HepG2 (cell line): ENCODE measurements around the gene SYT8. TPM values are rescaled to one million over a fixed set of nuclear protein-coding genes. Genes with fewer than 3 reads are reported as not detected.

Experiments
- IKZF5 ChIP-seq: IDR thresholded peaks from 2 replicates; pipeline ENCODE4 v1.6.1; 2018; ENCODE audit warnings: missing genetic modification reagents, mild to moderate bottlenecking, missing compliant biosample characterization
- NR0B2 ChIP-seq: sonication (generic); formaldehyde crosslinking; IDR thresholded peaks from 2 replicates; pipeline ENCODE4 v1.4.0; 2020; ENCODE audit warnings: mild to moderate bottlenecking, missing genetic modification reagents
- PBX3 ChIP-seq: sonication (generic); formaldehyde crosslinking; IDR thresholded peaks from 2 replicates; pipeline ENCODE4 v1.8.1; 2023; ENCODE audit warnings: missing genetic modification reagents, inconsistent platforms, borderline replicate concordance
- SNAPC4 ChIP-seq: sonication (generic); formaldehyde crosslinking; IDR thresholded peaks from 2 replicates; pipeline ENCODE4 v1.4.0; 2020; ENCODE audit warnings: mild to moderate bottlenecking, missing genetic modification reagents
- ZBTB2 ChIP-seq: sonication (generic); formaldehyde crosslinking; IDR thresholded peaks from 2 replicates; pipeline ENCODE4 v1.8.0; 2022; ENCODE audit warnings: low read depth, missing genetic modification reagents
- ZBTB33 ChIP-seq: sonication (generic); formaldehyde crosslinking; IDR thresholded peaks from 2 replicates; pipeline ENCODE4 v1.4.0; 2020; ENCODE audit warnings: missing genetic modification reagents
- ZBTB43 ChIP-seq: sonication (generic); formaldehyde crosslinking; conservative IDR thresholded peaks from 2 replicates; pipeline ENCODE4 v1.4.0; 2020; ENCODE audit warnings: missing genetic modification reagents
- ZNF773 ChIP-seq: sonication (generic); formaldehyde crosslinking; IDR thresholded peaks from 2 replicates; pipeline ENCODE4 v1.4.0; 2020; ENCODE audit warnings: missing genetic modification reagents, borderline replicate concordance
- ZSCAN5A ChIP-seq: sonication (generic); formaldehyde crosslinking; IDR thresholded peaks from 2 replicates; pipeline ENCODE4 v1.8.0; 2022; ENCODE audit warnings: mild to moderate bottlenecking, missing genetic modification reagents, borderline replicate concordance
- polyA plus RNA-seq, 8 experiments: library from polyadenylated mRNA; depleted of rRNA in 3 of 8; stranded (reverse) in 7 of 8; unstranded in 1 of 8; fragments of >200 nt; fragmentation: Illumina TruSeq in 4 of 8; extraction: Trizol in 4 of 8; gene quantifications; 2 replicates each; pipeline versions ENCODE4 v1.2.1 to v1.2.3, GENCODE V29; 2011 to 2016; ENCODE audit warnings: low read depth in 4 of 8, missing spikeins in 1 of 8, mixed read lengths in 1 of 8; ENCODE audit not compliant: insufficient read depth in 1 of 8
- total RNA-seq, 5 experiments: library from RNA; depleted of rRNA; stranded (reverse); fragments of >200 nt; fragmentation: Illumina TruSeq; extraction: Trizol; gene quantifications; 2 replicates each; pipeline ENCODE4 v1.2.3, GENCODE V29; 2016; ENCODE audit warnings: low read depth in 1 of 5

Gene SYT8
- total and polyA plus RNA-seq, 2 of the 13 experiments (the other 11 are each of a cell fraction or from before 2014, with no cell fraction given): 0.60 to 2.3 TPM

- TF ChIP-seq NR0B2 (no peak), ZSCAN5A (CRISPR knock-in tag) (no peak), ZBTB33 (CRISPR knock-in tag) (peak; percentile 79), ZNF773 (CRISPR knock-in tag) (0 out of 2 replicates have a peak, but pooled peaks have one; percentile 25), ZBTB2 (no peak), ZBTB43 (CRISPR knock-in tag) (peak; percentile 47; the same call in 1 of the 2 replicates), PBX3 (CRISPR knock-in tag) (0 out of 2 replicates have a peak, but pooled peaks have one; percentile 63), SNAPC4 (CRISPR knock-in tag) (peak; percentile 42; the same call in 1 of the 2 replicates), IKZF5 (CRISPR knock-in tag) (peak; percentile 61)
Measured at GRCh38 chr11:1825039-1825740, 9.6 kb upstream of the SYT8 start (continued).
